ENCODE data around the gene AGAP1.

Gene AGAP1

DNA sequence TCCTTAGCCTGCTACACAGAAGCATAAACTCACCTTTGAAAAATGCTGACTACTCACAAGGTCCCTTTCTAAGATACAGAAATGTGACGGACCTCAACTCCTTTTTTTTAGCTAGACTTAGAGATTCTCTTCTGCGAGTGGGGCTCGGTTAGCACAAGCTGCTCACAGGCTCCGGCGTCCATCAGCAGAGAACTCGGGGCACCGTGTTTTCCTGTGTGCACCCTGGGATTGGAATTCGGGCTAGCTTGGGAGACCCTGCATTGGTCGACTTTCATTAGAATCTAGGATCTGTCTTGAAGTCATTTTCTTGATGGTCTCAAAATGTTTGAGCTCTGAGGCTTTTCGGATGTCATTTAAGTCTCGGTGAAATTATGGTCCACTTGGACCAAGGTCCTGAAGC is 483.1 kb downstream of the AGAP1 start:
- DNase-seq (ENCODE audit: low read depth in 1 of 2, low spot score in 1 of 2), result no peak

DNA sequence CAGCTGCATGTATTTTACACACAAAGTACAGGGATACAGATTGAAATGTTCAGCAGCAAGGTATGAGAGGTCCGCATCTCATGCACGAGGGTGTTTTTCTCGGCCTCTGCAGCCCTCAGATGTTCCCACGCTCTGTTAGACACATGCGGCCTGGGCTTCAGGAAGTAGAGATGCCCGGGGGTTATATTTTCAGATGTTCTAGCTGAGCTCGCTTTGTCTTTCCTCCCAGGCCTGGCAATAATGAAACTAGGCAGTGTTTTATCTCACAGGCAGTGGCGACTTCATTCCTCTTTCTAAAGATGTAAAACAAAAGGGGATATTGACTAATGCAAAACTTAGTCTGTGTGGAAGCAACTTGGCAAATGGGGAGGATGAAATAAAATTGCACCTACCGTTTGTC is 483.6 kb downstream of the AGAP1 start:
- DNase-seq (ENCODE audit: low read depth in 1 of 2, low spot score in 1 of 2), result no peak

DNA sequence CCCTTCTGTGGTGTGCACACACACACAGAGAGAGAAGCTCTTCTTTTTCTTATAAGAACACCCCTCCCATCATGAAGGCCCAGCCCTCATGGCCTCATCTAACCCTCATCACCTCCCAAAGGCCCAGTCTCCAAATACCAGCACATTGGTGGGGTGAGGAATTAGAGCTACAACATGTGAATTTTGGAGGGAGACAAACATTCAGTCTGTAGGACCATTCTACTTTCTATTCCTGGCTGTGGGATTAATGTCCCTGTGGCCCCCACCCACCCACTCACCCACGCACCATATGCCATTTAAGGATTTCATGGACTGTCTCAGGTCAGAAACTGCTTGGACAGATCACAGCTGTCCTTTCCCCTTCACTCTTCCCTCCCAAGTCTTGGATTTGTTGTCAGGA is 484.2 kb downstream of the AGAP1 start:
- DNase-seq (ENCODE audit: low read depth in 1 of 2, low spot score in 1 of 2), result no peak

DNA sequence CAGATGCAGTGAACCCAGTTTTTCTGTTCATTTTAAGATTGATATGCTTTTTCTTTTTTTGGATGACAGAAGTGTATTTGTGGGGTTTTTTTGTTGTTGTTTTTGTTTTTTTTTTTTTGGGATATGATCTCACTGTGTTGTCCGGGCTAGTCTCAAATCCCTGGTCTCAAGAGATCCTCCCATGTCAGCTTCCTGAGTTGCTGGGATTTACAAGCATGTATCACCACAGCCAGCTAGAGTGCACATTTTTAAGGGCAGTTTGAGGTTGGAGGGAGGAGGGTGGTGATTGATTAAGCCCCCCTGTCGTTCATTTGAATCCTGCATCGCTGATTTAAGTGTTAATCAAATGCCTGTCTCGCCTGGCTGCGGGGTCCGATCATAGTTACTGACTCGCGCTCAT is 485.2 kb downstream of the AGAP1 start:
- no peak for DNase-seq (ENCODE audit: low read depth in 1 of 2, low spot score in 1 of 2)

DNA sequence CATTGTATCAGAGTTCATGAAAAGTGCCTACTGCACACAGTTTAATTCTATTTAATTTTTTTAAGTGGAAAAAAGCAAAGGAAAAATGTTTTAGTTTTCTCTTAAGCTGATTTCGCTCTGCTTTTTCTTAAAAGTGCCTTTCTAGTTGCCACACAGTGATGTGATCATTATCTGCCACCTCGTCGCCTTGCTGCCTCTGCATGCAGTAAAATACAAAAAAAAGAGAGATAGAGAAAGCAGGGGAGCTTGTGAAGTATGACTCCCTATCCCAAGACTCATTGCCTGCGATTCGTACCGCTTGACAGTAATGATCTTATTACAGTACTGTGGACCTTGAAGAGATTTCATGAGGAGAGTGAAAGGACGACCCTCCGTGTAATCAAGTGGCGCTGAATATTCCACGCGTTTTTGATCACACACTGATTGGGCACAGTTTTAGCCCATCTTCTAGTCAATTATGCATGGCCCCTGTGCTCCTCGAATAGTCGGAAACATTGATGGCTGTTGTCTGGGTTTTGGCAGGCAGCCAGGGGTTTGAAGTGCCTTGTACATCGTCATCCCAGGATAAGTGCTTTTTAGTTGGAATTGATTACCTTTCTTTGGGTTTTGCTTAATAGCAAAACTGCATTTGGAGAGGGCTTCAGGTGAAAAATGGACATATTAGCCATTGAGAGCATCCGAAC is 486.1 kb downstream of the AGAP1 start:
- DNase-seq (ENCODE audit: low read depth in 1 of 2, low spot score in 1 of 2), result no peak

DNA sequence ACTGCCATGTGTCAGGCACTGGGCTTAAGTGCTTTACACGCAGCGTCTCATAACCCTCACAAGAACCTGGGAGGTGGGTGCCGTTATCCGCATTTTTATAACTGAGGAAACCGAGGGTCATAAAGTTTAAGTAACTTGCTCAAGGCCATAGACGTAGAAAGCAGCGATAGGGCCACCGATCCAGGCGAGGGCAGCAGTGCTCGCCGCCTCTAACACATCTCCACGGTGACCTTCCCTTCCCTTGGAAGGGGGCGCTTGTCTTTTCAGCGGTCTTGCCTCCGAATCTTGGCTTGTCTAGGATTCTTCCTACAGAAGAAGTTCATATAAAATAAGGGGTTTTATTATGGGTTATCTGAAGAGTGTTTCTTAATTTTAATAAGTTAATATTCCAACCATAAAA is 487.8 kb downstream of the AGAP1 start:
- DNase-seq (ENCODE audit: low read depth in 1 of 2, low spot score in 1 of 2), result no peak

DNA sequence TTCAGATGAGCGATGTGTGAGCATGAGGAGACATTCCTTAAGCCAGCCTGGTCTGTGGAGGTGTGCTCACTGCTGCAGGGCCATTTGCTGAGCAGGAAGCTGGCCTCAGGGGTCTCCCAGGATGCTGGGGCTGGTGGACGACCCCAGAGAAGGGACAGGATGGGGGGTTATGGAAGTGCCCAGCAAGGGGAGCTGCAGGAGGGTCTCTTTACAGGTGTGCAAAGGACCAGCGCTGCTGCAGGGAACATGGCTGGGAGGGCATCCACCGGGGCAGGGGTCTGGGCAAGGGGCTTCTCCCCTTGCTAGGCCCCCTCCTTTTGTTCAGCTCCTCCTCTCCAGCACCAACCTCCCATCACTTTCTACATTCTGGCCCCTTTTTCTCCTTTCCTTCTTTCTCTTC is 489.2 kb downstream of the AGAP1 start:
- DNase-seq (ENCODE audit: low read depth in 1 of 2, low spot score in 1 of 2), result no peak

DNA sequence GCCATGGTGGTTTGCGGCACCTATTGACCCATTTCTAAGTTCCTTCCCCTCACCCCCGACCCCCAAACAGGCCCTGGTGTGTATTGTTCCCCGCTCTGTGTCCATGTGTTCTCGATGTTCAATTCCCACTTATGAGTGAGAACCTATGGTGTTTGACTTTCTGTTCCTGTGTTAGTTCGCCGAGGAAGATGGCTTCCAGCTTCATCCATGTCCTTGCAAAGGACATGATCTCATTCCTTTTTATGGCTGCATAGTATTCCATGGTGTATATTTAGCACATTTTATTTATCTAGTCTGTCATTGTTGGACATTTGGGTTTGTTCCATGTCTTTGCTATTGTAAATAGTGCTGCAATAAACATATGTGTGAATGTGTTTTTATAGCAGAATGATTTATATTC is 490.7 kb downstream of the AGAP1 start:
- no peak for DNase-seq (ENCODE audit: low read depth in 1 of 2, low spot score in 1 of 2)

DNA sequence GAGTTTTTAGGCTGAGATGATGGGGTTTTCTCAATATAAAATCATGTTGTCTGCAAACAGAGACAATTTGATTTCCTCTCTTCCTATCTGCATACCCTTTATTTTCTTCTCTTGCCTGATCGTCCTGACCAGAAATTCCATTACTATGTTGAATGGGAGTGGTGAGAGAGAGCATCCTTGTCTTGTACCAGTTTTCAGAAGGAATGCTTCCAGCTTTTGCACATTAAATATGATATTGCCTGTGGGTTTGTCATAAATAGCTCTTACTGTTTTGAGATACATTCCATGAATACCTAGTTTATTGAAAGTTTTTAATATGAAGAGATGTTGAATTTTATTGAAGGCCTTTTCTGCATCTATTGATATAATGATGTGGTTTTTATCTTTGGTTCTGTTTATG is 492.5 kb downstream of the AGAP1 start:
- no peak for DNase-seq (ENCODE audit: low read depth in 1 of 2, low spot score in 1 of 2)

DNA sequence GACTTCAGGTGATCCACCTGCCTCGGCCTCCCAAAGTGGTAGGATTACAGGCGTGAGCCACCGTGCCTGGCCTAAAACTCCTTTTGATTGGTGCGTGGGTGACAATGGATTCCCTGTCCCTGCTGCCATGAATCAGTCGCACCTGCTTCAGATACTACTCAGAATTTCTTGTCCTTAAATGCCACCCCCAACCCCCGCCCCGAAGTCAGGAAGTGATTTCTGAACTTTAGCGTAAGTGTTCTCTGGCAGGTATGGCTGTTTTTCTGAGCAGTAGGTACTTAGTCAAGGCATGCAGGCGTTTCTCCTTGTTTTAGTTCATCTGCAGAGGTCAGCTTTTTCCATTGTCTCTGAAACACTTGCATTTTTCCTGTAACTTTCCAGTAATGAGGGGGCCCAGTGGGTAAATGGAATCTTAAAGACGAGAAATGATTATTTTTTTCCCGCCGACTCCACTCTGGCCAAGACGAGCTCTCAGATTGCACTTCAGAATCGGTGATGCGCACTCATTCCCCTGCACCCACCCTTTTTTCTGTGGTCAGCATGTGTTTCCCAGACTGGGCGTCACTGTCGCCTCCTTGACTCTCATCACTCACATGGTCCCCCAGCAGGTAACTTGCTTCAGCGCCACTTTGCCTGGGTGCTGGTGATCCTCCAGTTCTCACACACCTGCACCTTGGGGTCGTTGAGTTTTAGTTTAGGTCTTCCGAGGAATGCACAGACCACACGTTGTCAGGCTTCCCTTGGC is 494.6 kb downstream of the AGAP1 start:
- no peak for DNase-seq (ENCODE audit: low read depth in 1 of 2, low spot score in 1 of 2)

DNA sequence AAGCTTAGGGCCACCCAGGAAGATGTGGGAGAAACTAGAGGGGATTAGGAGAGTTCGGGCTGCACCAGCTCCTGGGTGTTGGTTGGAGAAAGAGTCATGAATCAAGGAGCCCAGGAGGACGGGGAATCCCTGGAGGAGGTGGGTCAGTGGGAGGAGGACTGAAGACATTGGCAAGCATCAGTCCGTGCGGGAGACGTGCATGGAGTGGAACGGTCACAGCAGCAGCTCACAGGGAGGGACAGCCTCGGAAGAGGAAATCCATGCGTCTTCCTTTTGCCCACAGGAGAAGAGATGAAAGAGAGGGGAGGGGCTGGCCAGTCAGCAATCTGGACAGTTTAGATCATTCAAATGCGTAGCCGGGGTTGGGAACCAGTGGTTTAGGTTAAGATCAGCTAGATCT is 495.7 kb downstream of the AGAP1 start:
- no peak for DNase-seq (ENCODE audit: low read depth in 1 of 2, low spot score in 1 of 2)

DNA sequence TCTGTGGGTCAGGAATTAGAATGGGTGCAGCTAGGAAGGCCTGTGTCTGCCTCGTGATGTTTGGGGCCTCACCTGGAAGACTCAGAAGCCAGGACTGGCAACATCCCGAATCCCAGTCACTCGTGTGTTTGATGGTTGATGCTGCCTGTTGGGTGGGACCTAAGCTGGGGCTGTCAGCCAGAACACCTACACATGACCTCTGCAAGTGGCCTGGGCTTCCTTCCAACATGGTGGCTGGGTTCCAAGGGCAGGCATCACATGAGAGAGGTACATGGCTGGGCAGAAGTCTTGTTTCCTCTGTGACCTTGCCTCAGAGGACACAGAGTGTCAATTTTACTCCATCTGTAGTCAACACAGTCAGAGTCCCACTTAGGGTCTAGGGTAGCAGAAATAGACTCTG is 496.5 kb downstream of the AGAP1 start:
- DNase-seq (ENCODE audit: low read depth in 1 of 2, low spot score in 1 of 2), result no peak

DNA sequence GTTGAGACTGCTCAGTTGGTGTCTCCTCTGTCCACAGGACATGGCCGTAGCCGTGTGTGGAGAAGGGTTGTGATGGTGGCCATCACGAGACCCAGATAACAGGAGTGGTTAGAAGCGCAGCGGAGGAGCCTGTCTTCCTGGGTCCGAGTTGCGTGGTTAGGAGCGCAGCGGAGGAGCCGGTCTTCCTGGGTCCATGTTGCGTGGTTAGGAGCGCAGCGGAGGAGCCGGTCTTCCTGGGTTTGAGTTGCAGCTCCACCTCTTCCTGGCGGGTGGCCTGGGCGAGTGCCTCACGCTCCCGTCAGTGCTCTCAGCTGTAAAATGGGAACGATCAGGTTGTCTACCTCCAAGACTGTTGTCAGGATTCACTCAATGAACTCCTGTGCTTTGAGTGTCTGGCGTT is 498.2 kb downstream of the AGAP1 start:
- DNase-seq (ENCODE audit: low read depth in 1 of 2, low spot score in 1 of 2), result no peak

DNA sequence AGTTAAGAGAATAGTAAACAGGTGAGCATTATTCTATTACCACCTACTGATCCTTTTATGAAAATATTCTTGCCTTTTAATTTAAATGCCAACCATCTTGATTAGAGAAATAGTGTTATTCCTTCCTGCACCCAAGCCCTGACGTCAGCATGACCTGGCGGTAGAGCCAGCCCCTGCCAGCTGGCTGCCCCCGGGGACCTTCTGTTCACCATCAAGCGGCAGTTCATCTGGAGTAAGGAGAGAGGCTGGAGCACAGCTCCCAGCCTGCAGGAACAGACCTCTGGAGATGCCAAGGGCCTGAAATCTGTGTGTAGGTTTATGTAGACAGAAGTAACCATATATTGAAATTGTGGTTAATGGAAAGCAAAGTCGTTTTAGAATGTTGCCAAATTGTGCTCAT is 502.6 kb downstream of the AGAP1 start:
- no peak for DNase-seq (ENCODE audit: low read depth in 1 of 2, low spot score in 1 of 2)

DNA sequence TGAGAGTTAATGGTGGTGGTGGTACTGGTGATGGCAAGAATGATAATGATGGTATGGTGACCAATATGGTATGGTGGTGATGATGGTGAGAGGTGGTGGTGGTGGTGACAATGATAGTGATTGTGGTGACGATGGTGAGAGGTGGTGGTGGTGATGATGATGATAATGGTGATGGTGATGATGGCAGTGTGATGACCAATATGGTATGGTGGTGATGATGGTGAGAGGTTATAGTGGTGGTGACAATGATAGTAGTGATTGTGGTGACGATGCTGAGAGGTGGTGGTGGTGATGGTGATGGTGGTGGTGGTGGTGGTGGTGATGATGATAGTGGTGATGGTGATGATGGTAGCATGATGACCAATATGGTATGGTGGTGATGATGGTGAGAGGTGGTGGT is 505.2 kb downstream of the AGAP1 start:
- DNase-seq (ENCODE audit: low read depth in 1 of 2, low spot score in 1 of 2), result no peak

DNA sequence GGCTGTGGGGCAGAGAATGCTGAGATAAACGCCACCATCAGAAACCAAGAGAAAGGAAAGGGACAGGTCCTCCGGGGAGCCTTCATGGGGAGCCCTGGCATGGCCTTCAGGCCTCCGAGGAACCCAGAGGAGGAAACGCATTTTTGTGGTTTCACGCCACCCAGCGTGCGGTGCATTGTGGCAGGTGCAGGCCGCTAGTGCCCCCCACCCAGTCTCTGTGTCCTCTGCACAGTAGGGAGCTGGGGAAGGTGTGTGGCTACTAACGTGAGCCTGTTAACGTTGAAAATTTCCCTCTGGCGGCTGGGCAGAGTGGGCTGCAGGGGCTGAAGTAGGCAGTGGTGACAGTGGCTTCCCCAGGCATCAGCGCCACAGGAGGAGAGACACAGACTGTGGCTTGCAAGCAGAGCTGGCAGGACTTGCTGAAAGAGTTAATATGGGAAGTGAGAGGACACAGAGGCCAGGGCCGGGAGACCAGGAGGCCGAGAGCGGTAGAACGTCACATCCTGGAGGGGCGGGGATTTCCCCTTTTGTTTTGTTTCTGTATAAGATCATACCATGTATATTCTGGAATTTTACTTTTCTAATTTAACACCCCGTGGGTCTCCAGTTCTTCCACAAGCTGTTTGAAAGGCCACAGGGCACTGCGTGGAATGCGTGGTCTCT is 507.5 kb downstream of the AGAP1 start:
- DNase-seq (ENCODE audit: low read depth in 1 of 2, low spot score in 1 of 2), result no peak

DNA sequence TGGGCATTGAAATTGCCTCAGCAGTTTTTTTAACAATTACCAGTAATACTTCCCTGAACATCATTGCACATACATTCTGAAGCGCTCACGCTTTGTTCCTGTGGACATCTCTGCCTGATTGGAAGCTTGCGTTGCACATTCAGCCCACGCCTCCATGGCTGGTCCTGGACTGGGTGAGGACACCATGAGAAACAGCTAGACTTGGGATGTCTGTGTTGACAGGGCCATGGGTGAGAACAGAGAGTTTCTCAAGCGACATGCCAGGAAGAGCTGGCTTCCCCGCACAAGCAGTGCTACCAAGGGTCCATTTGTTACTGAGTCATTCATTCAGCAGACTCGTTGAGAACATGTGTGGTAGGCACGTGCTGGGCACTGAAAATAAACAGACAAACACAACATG is 508.0 kb downstream of the AGAP1 start:
- no peak for DNase-seq (ENCODE audit: low read depth in 1 of 2, low spot score in 1 of 2)

DNA sequence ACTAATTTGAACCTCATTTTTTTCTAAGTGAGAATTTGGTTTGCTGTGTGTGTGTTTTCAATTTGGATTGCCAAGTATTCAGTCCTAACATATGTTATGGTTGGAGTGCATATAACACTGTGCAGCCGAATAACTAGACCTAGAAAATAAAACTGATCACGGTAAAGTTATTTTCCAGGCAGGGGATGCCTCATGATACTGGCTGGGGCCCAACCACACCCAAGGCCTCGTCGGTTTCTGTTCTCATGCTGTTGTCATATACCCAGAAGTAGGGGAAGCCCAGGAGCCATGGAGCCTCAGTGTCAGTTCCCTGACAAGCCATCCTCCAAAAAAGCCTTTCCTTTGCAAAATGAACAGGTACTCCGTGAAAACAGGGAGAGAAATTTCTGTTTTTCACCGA is 514.2 kb downstream of the AGAP1 start:
- DNase-seq (ENCODE audit: low read depth in 1 of 2, low spot score in 1 of 2), result no peak

DNA sequence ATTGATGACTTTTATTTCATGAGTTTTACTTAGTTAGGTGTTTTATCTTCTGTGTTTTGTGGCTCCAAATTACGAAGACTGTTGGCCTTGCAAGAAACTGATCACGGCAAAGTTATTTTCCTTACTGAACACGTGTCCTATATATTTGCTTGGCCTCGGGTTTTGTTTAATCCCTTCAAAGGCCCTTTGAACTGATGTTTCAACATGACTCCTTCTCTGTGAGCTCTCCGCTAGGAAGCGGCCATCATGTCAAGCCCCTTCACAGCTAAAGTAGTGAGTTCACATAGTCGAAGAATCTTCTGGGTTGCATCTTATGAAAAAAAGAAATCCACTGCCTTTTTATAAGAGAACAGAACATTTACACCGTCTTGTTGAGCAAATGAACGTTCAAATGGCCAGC is 515.0 kb downstream of the AGAP1 start:
- DNase-seq (ENCODE audit: low read depth in 1 of 2, low spot score in 1 of 2), result no peak

DNA sequence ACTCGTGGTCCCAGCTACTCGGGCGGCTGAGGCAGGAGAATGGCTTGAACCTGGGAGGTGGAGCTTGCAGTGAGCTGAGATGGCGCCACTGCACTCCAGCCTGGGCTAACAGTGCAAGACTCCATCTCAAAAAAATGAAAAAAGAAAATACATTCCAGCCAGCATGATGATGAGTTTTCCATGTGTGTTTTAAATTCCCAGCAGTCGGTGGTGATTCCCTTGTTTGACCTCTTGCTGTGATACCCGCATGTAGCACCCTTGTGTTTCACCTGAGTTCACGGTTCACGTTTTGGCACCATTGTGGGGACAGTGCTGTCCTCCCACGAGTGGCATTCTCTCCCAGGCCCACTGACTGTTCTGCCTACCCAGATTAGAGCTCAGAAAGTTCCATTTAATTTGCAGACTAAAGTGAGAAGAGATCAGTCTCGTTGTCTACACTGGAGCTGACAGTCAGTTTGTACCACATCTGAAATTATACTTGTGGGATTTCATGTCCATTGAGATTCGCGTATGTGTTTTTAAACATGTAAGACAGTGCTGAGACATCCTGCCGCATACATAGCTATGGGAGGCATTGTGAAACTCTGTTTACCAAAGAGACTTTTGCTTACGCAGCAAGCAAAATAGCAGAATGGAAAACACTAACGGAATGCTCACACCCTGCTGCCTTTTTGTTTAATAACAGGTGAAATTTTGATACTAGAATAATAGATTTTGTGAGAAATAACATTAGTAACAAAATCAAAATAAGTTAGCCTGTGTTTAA is 517.3 kb downstream of the AGAP1 start:
- DNase-seq (ENCODE audit: low read depth in 1 of 2, low spot score in 1 of 2), result no peak

DNA sequence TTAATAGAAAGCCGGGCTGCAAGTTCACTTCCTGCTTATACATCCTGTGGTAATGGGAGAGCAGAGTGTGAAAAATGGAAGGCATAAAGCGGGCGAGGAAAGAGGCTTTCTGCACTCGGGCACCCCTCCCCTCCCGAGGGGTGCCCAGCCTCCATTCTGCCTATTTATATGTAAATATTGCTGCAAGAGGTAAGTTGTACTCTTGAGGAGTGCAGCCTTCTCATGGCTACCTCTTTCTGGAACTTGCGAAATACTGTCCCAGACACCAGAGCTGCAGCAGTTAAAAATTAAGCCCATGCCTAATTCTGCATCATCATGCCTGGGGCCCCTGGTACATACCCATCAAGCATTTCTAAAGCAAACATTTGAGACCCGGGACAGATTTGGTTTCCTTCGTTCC is 518.3 kb downstream of the AGAP1 start:
- DNase-seq (ENCODE audit: low read depth in 1 of 2, low spot score in 1 of 2), result no peak
